ENCODE results near the gene SRGAP2C.
"Not testable (repeated sequence)": the region's sequence is repeated elsewhere in the genome, so short reads cannot be mapped to it uniquely, and the experiment has no call there.

GRCh38 chr1:121275435-121275834 lies 90.7 kb downstream of the SRGAP2C start:
- TF ChIP-seq CTCF (IDR thresholded peaks at IDR 0.05; ENCODE audit: insufficient read depth, low read length, poor library complexity, severe bottlenecking); EZH2phosphoT487 (conservative IDR thresholded peaks at IDR 0.05; ENCODE audit: low read length): not testable (repeated sequence)

Data from SU-DHL-6 (cell line).